Activated naive CD8-positive, alpha-beta T cell (primary cell): ENCODE measurements around the gene DCP1A.

Source experiments
- H3K27ac Mint-ChIP-seq: one replicate; pipeline ENCODE4 v1.8.0; 2021; ENCODE audit warnings: mixed read lengths
- H3K27me3 Mint-ChIP-seq: one replicate; pipeline ENCODE4 v1.8.0; 2021; ENCODE audit warnings: mixed read lengths
- H3K36me3 Mint-ChIP-seq: one replicate; pipeline ENCODE4 v1.8.0; 2021; ENCODE audit warnings: mixed read lengths
- H3K4me1 Mint-ChIP-seq: one replicate; pipeline ENCODE4 v1.8.0; 2021; ENCODE audit warnings: low read depth, mixed read lengths
- H3K4me3 Mint-ChIP-seq: one replicate; pipeline ENCODE4 v1.8.0; 2021; ENCODE audit warnings: mild to moderate bottlenecking, mixed read lengths
- H3K9me3 Mint-ChIP-seq: one replicate; pipeline ENCODE4 v1.8.0; 2021; ENCODE audit warnings: low read depth, mixed read lengths

Gene DCP1A

DNA sequence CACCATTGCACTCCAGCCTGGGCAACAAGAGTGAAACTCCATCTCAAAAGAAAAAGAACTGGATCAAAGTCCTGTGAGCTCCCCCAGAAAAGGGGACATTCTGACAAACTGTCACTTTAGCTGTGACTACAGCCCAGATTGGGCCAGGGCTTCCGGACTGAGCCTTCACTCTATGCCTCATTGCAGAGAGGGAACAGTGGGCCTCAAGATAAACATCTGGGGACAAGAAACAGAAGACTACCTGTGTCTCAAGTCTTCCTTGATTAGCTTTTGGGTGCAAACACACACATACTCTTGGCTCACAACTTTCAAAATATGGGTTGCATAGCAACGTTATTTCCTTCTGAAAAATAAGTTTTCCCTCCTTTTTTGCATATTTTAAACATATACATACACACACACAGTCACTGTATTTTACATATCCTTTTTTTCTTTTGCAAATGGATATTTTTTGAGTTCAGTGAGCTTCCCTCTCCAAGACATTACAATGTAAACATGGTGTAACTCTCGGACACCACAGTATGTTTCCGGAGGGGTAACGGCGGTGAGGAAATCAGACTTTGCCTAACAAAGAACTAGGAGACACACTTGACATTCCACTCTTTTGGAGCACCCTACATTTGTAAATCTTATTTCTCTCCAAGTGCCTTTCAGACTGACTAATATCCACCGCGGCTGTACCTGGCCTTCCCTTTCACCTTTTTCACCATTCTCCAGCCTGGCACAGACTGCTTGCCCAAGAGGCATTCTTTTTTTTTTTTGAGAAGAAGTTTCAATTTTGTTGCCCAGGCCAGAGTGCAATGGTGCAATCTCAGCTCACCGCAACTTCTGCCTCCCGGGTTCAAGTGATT is 95.0 kb downstream of the DCP1A start:
- peaks cover 53% of the 10 kb centered on the region for H3K4me1 Mint-ChIP-seq
- peak overlapping the region; percentile 69 for H3K4me3 Mint-ChIP-seq
- no peaks in the 10 kb centered on the region for H3K27me3 Mint-ChIP-seq
- no peaks in the 10 kb centered on the region for H3K9me3 Mint-ChIP-seq
- H3K36me3 Mint-ChIP-seq, result no peaks in the 10 kb centered on the region
- H3K27ac Mint-ChIP-seq, result no peak overlapping the region

DNA sequence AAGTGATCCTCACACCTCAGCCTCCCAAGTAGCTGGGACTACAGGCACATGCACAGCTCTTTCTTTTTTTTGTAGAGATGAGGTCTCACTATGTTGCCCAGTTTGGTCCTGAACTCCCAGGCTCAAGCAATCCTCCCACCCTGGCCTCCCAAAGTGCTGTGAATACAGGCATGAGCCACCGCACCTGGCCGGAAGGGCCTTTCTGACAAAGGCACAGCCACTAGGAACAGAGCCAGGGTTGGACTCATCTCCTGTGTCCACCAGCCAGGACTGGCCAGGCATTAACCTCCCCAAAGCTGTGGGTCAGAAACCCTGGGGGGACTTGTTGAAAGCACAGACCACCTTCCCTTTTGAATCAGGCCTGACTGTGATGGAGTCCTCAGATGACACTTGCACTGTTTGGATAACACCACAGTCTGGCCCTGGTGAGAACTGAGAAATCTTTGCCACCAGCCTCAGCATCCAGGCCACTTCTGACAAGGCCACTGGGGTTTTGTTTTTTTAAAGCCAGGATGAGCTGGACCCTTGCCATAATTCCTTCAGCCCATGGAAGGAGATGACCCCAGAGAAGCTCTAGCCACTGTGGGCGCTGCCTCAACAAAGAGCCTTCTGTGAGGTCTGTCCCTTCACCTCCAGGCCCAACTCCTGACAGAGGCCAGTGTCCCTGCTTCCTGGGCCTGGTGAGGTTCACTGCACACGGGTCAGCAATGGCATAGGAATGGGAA is 96.3 kb downstream of the DCP1A start:
- H3K4me1 Mint-ChIP-seq, result peaks cover 57% of the 10 kb centered on the region
- H3K36me3 Mint-ChIP-seq, result peaks cover 6% of the 10 kb centered on the region
- no peaks in the 10 kb centered on the region for H3K27me3 Mint-ChIP-seq
- peak overlapping the region; percentile 42 for H3K4me3 Mint-ChIP-seq
- no peaks in the 10 kb centered on the region for H3K9me3 Mint-ChIP-seq
- H3K27ac Mint-ChIP-seq, result no peak overlapping the region

GRCh38 chr3:53250453-53250852 is 96.9 kb downstream of the DCP1A start:
- Mint-ChIP-seq H3K27ac (no peak overlapping the region), H3K27me3 (no peaks in the 10 kb centered on the region), H3K4me1 (peaks cover 57% of the 10 kb centered on the region)

DNA sequence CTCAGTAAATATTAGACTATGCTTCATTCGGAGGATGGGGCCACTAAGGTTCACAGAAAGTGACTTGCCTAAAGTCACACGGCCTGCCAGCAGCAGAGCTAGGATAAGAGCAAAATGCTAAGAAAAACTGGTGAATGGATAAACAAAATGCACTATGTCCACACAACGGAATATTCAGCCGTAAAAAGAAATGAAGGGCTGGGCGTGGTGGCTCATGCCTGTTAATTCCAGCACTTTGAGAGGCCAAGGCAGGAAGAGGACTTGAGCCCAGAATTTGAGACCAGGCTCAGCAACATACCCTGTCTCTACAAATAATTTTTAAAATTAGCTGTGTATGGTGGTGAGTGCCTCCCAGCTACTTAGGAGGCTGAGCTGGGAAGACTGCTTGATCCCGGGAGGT is 99.2 kb downstream of the DCP1A start:
- Mint-ChIP-seq H3K27ac (no peak overlapping the region), H3K9me3 (no peaks in the 10 kb centered on the region), H3K4me1 (peaks cover 51% of the 10 kb centered on the region), H3K27me3 (no peaks in the 10 kb centered on the region), H3K4me3 (no peak overlapping the region), H3K36me3 (peaks cover 6% of the 10 kb centered on the region)

More at GRCh38 chr3:53250453-53250852, 96.9 kb downstream of the DCP1A start:
- peaks cover 6% of the 10 kb centered on the region for H3K36me3 Mint-ChIP-seq
- H3K9me3 Mint-ChIP-seq, result no peaks in the 10 kb centered on the region
- H3K4me3 Mint-ChIP-seq, result no peak overlapping the region

DNA sequence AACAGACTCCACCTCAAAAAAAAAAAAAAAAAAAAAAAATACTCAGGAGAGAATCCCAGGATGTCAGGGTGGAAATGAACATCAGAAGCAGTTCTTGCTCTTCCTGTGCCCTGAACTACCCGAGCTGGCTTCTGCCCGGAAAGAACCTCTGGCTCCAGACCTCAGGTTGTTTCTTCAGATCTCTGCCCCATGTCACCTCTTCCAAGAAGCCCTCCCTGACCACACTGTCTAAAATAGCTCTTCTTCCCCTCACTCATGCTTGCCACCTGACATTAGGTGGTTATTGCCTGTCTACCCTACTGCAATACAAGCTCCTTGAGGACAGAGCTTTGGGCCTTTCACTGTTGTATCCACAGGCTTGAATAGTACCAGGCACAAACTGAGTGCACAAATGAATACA is 99.7 kb downstream of the DCP1A start:
- H3K36me3 Mint-ChIP-seq, result peaks cover 6% of the 10 kb centered on the region
- H3K27me3 Mint-ChIP-seq, result no peaks in the 10 kb centered on the region
- no peaks in the 10 kb centered on the region for H3K9me3 Mint-ChIP-seq
- H3K4me1 Mint-ChIP-seq, result peaks cover 48% of the 10 kb centered on the region
- no peak overlapping the region for H3K4me3 Mint-ChIP-seq
- no peak overlapping the region for H3K27ac Mint-ChIP-seq

DNA sequence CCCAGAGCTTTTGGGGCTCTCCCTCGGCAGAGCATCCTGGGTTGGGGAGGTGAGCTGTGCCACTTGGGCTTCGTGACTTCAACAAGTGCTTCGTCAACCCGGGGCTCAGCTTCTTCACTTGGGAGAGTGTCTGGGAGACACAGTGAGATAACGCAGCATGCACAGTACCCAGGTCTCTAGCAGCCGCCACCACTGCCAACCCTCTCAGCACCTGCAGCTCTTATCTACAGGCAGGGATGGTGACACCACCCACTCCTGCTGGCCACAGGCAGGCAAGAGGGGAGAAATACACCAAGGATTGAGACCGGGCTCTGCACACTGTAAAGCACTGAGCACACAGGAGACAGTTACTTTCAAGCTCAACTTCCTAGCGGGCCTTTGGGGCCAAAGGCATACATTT is 103.1 kb downstream of the DCP1A start:
- Mint-ChIP-seq H3K36me3 (peaks cover 6% of the 10 kb centered on the region), H3K27me3 (no peaks in the 10 kb centered on the region)

DNA sequence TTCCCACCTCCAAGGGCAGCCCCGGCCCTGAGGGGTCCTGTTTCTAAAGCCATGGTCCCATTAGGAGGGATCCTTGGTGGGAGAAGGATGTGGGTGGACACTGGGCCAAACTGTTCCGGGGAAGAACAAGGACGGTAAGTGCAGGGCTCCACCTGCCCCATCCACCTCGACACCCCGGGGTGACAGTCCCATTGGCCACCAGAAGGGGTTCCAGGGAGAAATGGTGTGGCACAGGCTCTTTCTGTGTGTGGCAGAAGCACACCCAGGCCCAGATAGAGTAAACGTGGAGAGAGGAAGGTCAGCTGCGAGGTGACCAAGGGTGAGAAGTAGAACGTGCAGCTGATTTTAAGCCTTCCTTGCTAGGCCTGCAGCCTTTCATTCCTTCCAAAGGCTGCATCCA is 103.6 kb downstream of the DCP1A start:
- no peak overlapping the region for H3K27ac Mint-ChIP-seq
- peaks cover 6% of the 10 kb centered on the region for H3K36me3 Mint-ChIP-seq
- peaks cover 19% of the 10 kb centered on the region for H3K4me1 Mint-ChIP-seq
- no peaks in the 10 kb centered on the region for H3K27me3 Mint-ChIP-seq
- H3K9me3 Mint-ChIP-seq, result no peaks in the 10 kb centered on the region
- H3K4me3 Mint-ChIP-seq, result no peak overlapping the region

More for the DNA sequence above, 103.1 kb downstream of the DCP1A start:
- Mint-ChIP-seq H3K4me1 (peaks cover 20% of the 10 kb centered on the region), H3K9me3 (no peaks in the 10 kb centered on the region), H3K27ac (no peak overlapping the region), H3K4me3 (no peak overlapping the region)

DNA sequence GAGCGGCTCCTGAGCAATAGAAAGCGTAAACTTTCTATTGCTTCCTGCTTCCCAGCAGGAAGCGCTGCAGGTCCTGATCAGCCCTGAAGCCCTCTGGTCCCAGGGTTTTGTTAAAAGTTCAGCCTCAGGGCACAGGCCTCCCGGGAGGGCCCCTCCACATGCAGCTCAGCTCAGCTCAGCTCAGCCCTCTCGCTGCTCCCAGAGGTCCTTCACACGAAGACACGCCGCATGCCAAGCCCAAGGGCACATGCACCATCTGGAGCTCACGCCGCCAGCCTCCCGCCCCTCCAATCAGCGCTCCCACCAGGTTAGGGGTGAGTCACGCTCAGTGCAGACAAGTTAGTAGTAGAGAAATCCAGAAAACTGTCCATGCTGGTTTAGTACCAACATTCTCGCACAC is 104.2 kb downstream of the DCP1A start:
- no peak overlapping the region for H3K27ac Mint-ChIP-seq
- H3K4me3 Mint-ChIP-seq, result no peak overlapping the region
- H3K9me3 Mint-ChIP-seq, result no peaks in the 10 kb centered on the region
- peaks cover 16% of the 10 kb centered on the region for H3K4me1 Mint-ChIP-seq
- peaks cover 6% of the 10 kb centered on the region for H3K36me3 Mint-ChIP-seq
- H3K27me3 Mint-ChIP-seq, result no peaks in the 10 kb centered on the region

DNA sequence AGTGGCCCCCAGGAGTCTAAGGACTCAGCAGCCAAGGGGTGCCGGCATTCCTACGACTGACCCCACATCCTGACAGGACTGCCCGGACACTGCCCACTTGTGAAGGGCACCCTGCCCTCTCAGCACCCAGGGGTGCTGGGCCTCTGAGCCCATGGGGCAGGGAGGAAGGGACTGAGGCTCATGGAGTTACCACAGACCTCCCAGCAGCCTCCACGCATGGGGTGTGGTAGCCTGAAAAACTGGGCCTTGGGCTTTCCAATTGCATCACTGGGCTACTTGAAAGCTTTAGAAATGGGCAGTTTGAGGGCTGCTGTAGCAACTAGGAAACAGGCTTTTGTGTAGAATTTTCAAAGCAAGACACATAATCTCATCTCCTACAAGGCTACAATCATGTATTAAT is 104.7 kb downstream of the DCP1A start:
- H3K27ac Mint-ChIP-seq, result no peak overlapping the region
- H3K36me3 Mint-ChIP-seq, result peaks cover 6% of the 10 kb centered on the region
- H3K9me3 Mint-ChIP-seq, result no peaks in the 10 kb centered on the region
- H3K27me3 Mint-ChIP-seq, result no peaks in the 10 kb centered on the region
- no peak overlapping the region for H3K4me3 Mint-ChIP-seq
- peaks cover 11% of the 10 kb centered on the region for H3K4me1 Mint-ChIP-seq

DNA sequence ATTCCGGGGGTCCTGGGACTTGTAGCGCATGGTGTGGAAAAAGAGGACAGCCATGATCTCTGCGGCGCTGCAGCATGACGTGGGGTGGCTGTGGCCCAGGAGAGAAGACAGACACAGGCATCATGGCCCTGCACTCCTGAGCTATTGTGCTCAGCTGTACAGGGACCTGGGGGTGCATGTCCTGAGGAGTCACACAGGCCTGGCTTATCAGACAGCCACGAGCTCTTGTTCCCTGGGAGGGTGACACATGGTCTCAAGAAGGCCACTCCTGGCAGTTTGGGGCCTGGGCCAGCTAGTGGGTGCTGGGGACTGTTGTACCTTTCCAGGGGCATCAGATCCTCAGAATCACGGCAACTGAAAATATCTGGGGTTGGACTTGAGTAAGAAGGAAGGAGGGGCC is 105.2 kb downstream of the DCP1A start:
- Mint-ChIP-seq H3K27me3 (no peaks in the 10 kb centered on the region), H3K36me3 (peaks cover 6% of the 10 kb centered on the region), H3K4me3 (no peak overlapping the region), H3K27ac (no peak overlapping the region), H3K4me1 (peaks cover 10% of the 10 kb centered on the region), H3K9me3 (no peaks in the 10 kb centered on the region)

GRCh38 chr3:53240989-53241972 is 106.1 kb downstream of the DCP1A start:
- Mint-ChIP-seq H3K27ac (no peak overlapping the region), H3K36me3 (peaks cover 3% of the 10 kb centered on the region), H3K27me3 (no peaks in the 10 kb centered on the region)

GRCh38 chr3:53239800-53240199 is 107.5 kb downstream of the DCP1A start:
- Mint-ChIP-seq H3K4me1 (peaks cover 7% of the 10 kb centered on the region), H3K27ac (no peak overlapping the region), H3K27me3 (no peaks in the 10 kb centered on the region)

More at GRCh38 chr3:53240989-53241972, 106.1 kb downstream of the DCP1A start:
- H3K9me3 Mint-ChIP-seq, result no peaks in the 10 kb centered on the region
- peaks cover 7% of the 10 kb centered on the region for H3K4me1 Mint-ChIP-seq
- H3K4me3 Mint-ChIP-seq, result no peak overlapping the region

DNA sequence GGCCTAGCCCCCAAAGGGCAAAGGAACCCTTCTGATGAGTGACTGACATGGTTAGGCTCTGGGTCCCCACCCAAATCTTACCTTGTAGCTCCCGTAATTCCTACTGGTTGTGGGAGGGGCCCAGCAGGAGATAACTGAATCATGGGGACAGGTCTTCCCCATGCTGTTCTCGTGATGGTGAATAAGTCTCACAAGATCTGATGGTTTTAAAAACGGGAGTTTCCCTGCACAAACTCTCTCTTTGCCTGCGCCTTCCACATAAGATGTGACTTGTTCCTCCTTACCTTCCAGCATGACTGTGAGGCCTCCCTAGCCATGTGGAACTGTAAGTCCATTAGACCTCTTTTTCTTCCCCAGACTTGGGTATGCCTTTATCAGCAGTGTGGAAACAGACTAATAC is 108.5 kb downstream of the DCP1A start:
- Mint-ChIP-seq H3K27me3 (no peaks in the 10 kb centered on the region), H3K27ac (no peak overlapping the region), H3K9me3 (no peaks in the 10 kb centered on the region), H3K4me1 (peaks cover 7% of the 10 kb centered on the region), H3K4me3 (no peak overlapping the region), H3K36me3 (peaks cover 2% of the 10 kb centered on the region)

More at GRCh38 chr3:53239800-53240199, 107.5 kb downstream of the DCP1A start:
- no peaks in the 10 kb centered on the region for H3K9me3 Mint-ChIP-seq
- no peak overlapping the region for H3K4me3 Mint-ChIP-seq
- peaks cover 2% of the 10 kb centered on the region for H3K36me3 Mint-ChIP-seq

GRCh38 chr3:53238051-53238850 is 109.1 kb downstream of the DCP1A start:
- Mint-ChIP-seq H3K27ac (peak overlapping the region; percentile 30), H3K27me3 (no peaks in the 10 kb centered on the region), H3K36me3 (peaks cover 4% of the 10 kb centered on the region), H3K4me1 (peaks cover 3% of the 10 kb centered on the region), H3K4me3 (no peak overlapping the region), H3K9me3 (no peaks in the 10 kb centered on the region)
